ENCODE results near the gene PLCB2. TPM values are rescaled to one million over a fixed set of nuclear protein-coding genes. Genes with fewer than 3 reads are reported as not detected.

The PLCB2 gene
- total RNA-seq, 3 donors from 2014 or later (not counting 1 experiment from before 2014, with no cell fraction given) = 345 to 440 (median 432) TPM

DNA sequence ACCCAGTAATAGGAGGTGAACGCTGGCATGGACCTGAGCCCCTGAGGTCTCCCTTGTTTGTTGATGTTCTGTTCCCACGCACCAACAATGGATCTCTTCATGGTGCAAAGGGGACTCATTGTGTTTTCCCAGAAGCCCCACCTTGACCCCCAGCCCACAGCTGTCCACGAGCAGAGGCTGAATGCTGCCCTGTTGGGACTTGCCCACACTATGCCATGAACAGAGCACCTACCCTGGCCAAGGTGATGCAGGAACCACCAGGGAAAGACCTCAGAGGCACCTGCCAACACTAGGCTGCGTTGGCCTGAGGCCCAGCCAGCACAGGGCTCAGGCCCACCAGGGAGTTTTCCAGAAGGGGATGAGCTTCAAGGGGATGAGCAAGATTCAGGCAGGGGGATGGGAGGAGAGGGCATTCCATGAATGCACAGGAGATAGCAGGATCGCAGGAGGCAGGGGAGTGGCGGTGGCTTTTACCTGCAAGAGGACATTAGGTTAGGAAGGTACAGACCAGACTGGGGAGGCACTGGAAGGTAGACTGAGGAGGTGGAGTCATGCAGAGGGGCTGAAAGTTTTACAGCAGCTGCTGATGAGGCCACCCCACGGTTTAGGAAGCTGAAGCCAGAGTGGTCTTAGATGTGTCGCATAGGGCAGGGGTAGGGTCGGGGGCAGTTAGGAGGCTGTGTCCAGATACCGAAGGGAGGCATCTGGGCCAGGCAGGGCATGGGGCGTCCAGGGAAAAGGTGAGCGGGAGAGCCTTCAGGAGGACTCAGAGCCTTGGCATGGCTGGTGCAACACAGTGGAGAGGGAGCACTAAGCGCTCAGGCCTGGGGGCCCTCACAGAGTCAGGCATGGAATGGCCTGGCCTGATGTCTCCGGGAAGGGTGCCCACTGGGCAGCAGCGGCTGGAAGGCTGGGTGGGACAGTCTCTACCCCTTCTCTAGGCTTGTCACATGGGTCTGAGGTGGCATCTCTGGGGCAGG lies 39.1 kb upstream of the PLCB2 start:
- no peak for TF ChIP-seq CTCF (IDR thresholded peaks at IDR 0.05)
- Mint-ChIP-seq H3K9me3 (no peaks in the 10 kb centered on the region), H3K27ac (no peak overlapping the region), H3K27me3 (ENCODE audit: low read depth in 2 of 2) (no peaks in the 10 kb centered on the region), H3K4me3 (no peak overlapping the region), H3K4me1 (peaks cover 0 to 5% of the 10 kb centered on the region in 2 donors), H3K36me3 (no peaks in the 10 kb centered on the region)
- Histone ChIP-seq H3K27me3 (ENCODE audit: control insufficient read depth, insufficient read depth, low read length) (no peaks in the 10 kb centered on the region), H3K4me3 (ENCODE audit: low read length) (no peak overlapping the region), H3K27ac (ENCODE audit: low read length) (no peak overlapping the region), H3K36me3 (ENCODE audit: control insufficient read depth, insufficient read depth, low read length) (no peaks in the 10 kb centered on the region), H3K4me1 (ENCODE audit: control insufficient read depth, insufficient read depth, low read length) (peaks cover 9% of the 10 kb centered on the region), H3K9me3 (ENCODE audit: control insufficient read depth, insufficient read depth, low read length) (no peaks in the 10 kb centered on the region)
- WGBS (ENCODE audit: insufficient coverage) = 91% methylated on average over 15 of the region's 15 CpGs
- DNase-seq (no peak), ATAC-seq (no peak)
- intact Hi-C loops (cut with micrococcal nuclease) = no loop called here

- no peak for DNase-seq
- peaks cover 0 to 5% of the 10 kb centered on the region in 2 donors for H3K4me1 Mint-ChIP-seq
- H3K4me3 Mint-ChIP-seq = no peak overlapping the region
- no peak overlapping the region for H3K27ac ChIP-seq (ENCODE audit: low read length)
- no peak for TF ChIP-seq CTCF (IDR thresholded peaks at IDR 0.05)
- H3K9me3 ChIP-seq (ENCODE audit: control insufficient read depth, insufficient read depth, low read length) = no peaks in the 10 kb centered on the region
- no peak for ATAC-seq
- H3K36me3 Mint-ChIP-seq = no peaks in the 10 kb centered on the region
- H3K4me1 ChIP-seq (ENCODE audit: control insufficient read depth, insufficient read depth, low read length) = peaks cover 9% of the 10 kb centered on the region
- H3K4me3 ChIP-seq (ENCODE audit: low read length) = no peak overlapping the region
- H3K36me3 ChIP-seq (ENCODE audit: control insufficient read depth, insufficient read depth, low read length) = no peaks in the 10 kb centered on the region
- intact Hi-C loops (cut with micrococcal nuclease) = no loop called here
- no peaks in the 10 kb centered on the region for H3K27me3 Mint-ChIP-seq (ENCODE audit: low read depth in 2 of 2)
- no peaks in the 10 kb centered on the region for H3K9me3 Mint-ChIP-seq
- no peak overlapping the region for H3K27ac Mint-ChIP-seq
- H3K27me3 ChIP-seq (ENCODE audit: control insufficient read depth, insufficient read depth, low read length) = no peaks in the 10 kb centered on the region
- WGBS (ENCODE audit: insufficient coverage) = 84% methylated on average over 6 of the region's 6 CpGs
These were observed 38.3 kb upstream of the PLCB2 start for GRCh38 chr15:40345867-40346578.

DNA sequence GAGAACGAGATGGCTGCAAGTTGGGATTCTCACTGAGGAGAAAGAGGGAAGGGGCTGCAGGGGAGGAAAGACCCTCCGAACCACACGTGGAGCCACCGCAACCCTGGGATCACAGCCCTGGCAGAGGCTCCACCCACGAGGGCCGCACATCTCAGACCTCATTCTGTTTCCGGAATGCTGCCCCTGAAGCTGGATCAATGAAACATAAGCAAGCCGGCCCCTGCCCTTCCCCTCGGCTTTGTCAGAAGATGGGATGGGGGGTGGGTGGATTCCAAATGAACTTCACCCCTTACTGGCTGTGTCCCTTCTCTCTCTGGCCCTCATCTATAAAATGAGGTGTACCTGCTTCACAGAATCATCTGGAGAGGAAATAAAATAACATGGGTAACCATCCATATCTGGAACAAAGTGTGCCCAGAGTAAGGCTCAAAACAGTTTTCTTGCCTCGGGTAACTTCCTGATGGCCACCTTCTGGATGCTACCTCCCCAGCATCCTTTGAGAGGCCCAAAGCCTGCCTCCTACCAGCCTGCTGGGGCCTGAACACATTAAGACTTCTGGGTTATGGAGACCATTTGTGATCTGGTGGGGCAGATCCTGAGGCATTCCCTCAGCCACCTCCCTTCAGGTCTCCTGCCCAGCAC lies 37.6 kb upstream of the PLCB2 start:
- no peak for DNase-seq
- H3K4me1 ChIP-seq (ENCODE audit: control insufficient read depth, insufficient read depth, low read length) = peaks cover 11% of the 10 kb centered on the region
- H3K9me3 Mint-ChIP-seq = no peaks in the 10 kb centered on the region
- H3K27ac ChIP-seq (ENCODE audit: low read length) = no peak overlapping the region
- no peaks in the 10 kb centered on the region for H3K27me3 Mint-ChIP-seq (ENCODE audit: low read depth in 2 of 2)
- TF ChIP-seq CTCF (IDR thresholded peaks at IDR 0.05) = no peak
- H3K4me3 Mint-ChIP-seq = no peak overlapping the region
- H3K4me1 Mint-ChIP-seq = peaks cover 0 to 5% of the 10 kb centered on the region in 2 donors
- ATAC-seq = no peak
- H3K4me3 ChIP-seq (ENCODE audit: low read length) = no peak overlapping the region
- H3K36me3 ChIP-seq (ENCODE audit: control insufficient read depth, insufficient read depth, low read length) = no peaks in the 10 kb centered on the region
- H3K27ac Mint-ChIP-seq = no peak overlapping the region
- no peaks in the 10 kb centered on the region for H3K9me3 ChIP-seq (ENCODE audit: control insufficient read depth, insufficient read depth, low read length)
- WGBS (ENCODE audit: insufficient coverage) = 78% methylated on average over 8 of the region's 10 CpGs
- no peaks in the 10 kb centered on the region for H3K27me3 ChIP-seq (ENCODE audit: control insufficient read depth, insufficient read depth, low read length)
- H3K36me3 Mint-ChIP-seq = no peaks in the 10 kb centered on the region
- intact Hi-C loops (cut with micrococcal nuclease) = no loop called here
